Vagina (tissue), 2 donors: Measurements from ENCODE around the gene BEST4. TPM values are rescaled to one million over a fixed set of nuclear protein-coding genes. Genes with fewer than 3 reads are reported as not detected.

Experiments used
- DNase-seq, 2 donors: peaks; one replicate each; pipeline ENCODE4 v3.0.0-alpha.2; 2017; ENCODE audit errors: extremely low spot score in 2 of 2
- H3K27ac ChIP-seq: fragments of 200-600 bp; sonication (generic); one replicate; pipeline ENCODE4 v1.5.1; 2019
- H3K27me3 ChIP-seq: fragments of 200-600 bp; sonication (generic); one replicate; pipeline ENCODE4 v1.5.1; 2019
- H3K36me3 ChIP-seq, 2 donors: fragments of 200-600 bp; sonication (generic); one replicate each; pipeline ENCODE4 v1.5.1; 2017 to 2019
- H3K4me1 ChIP-seq: fragments of 200-600 bp; sonication (generic); one replicate; pipeline ENCODE4 v1.5.1; 2019
- H3K4me3 ChIP-seq, 2 donors: fragments of 200-600 bp; sonication (generic); 1 replicate in 1 of 2; 2 replicates in 1 of 2; pipeline ENCODE4 v1.5.1; 2016 to 2019
- H3K9me3 ChIP-seq: fragments of 200-600 bp; sonication (generic); one replicate; pipeline ENCODE4 v1.5.1; 2019
- CTCF ChIP-seq, 3 experiments: fragments of 450-650 bp in 2 of 3; fragments of 200-600 bp in 1 of 3; sonication (generic) in 1 of 3; IDR thresholded peaks; one replicate each; pipeline ENCODE4 v1.5.1; 2017 to 2019; ENCODE audit warnings: antibody characterized with exemption in 3 of 3, mild to moderate bottlenecking in 2 of 3, moderate library complexity in 2 of 3
- POLR2A ChIP-seq, 2 donors: fragments of 450-650 bp; IDR thresholded peaks; one replicate each; pipeline ENCODE4 v1.6.1; 2017; ENCODE audit warnings: antibody characterized with exemption in 2 of 2, mild to moderate bottlenecking in 2 of 2, moderate library complexity in 2 of 2
- POLR2AphosphoS5 ChIP-seq, 2 donors: sonication (generic); formaldehyde crosslinking; IDR thresholded peaks; one replicate each; pipeline ENCODE4 v1.9.0; 2017; ENCODE audit warnings: antibody characterized with exemption in 2 of 2, mild to moderate bottlenecking in 2 of 2, low read depth in 1 of 2; ENCODE audit not compliant: insufficient read depth in 1 of 2
- intact Hi-C: fragments of 100-400 bp; cut with DNase I; formaldehyde crosslinking; loops from one replicate; pipeline ENCODE4 v1.15.1; 2023
- total RNA-seq: library from RNA; depleted of rRNA; stranded (reverse); fragments of >200 nt; gene quantifications from one replicate; pipeline ENCODE4 v1.2.3, GENCODE V29; 2016

Gene BEST4
- total RNA-seq, 1 donor from 2014 or later, result not detected

GRCh38 chr1:44822131-44822701 lies 34.2 kb upstream of the BEST4 start:
- H3K27me3 ChIP-seq, result no peaks in the 10 kb centered on the region
- peak overlapping the region; percentile 9 for H3K27ac ChIP-seq
- H3K4me1 ChIP-seq, result peaks cover 37% of the 10 kb centered on the region
- DNase-seq, result no peak
- intact Hi-C loops, result loop anchor here (10.0 kb wide), 1 partner anchor 483 kb away; no protein-coding TSS in a partner anchor
- no peaks in the 10 kb centered on the region for H3K9me3 ChIP-seq
- no peaks in the 10 kb centered on the region for H3K36me3 ChIP-seq
- H3K4me3 ChIP-seq, result no peak overlapping the region
- no peak for TF ChIP-seq POLR2AphosphoS5 (IDR thresholded peaks at IDR 0.05; ENCODE audit: insufficient read depth in 1 of 2, low read depth in 1 of 2)
- no peak for TF ChIP-seq POLR2A (IDR thresholded peaks at IDR 0.05)
- no peak for TF ChIP-seq CTCF (IDR thresholded peaks at IDR 0.05)

DNA sequence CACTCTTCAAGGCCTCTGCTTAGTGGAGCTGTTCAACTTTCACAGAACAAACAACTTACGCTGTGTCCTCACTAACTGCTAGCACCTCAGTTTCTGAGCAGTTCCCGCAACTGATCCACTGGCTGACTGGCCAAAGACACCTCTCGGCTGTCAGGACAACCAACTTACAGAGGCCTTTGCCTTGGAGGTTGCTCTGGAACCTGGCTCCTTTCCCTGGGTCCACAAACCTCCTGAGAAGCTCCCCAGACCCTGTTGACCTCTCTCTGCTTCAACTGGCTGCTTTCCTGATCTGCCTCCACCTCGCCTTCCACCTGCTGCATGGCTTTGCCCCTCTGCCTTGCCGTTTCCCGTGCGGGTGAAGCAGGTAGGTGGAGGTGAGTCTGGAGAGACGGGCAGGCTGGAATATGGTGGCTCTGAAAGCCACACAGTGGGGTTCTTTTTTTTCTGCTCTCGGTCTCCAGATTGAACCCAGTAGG lies 33.3 kb upstream of the BEST4 start:
- H3K4me1 ChIP-seq, result peaks cover 28% of the 10 kb centered on the region
- H3K4me3 ChIP-seq, result no peak overlapping the region
- intact Hi-C loops, result loop anchor here (10.0 kb wide), 1 partner anchor 484 kb away; no protein-coding TSS in a partner anchor
- no peaks in the 10 kb centered on the region for H3K9me3 ChIP-seq
- no peaks in the 10 kb centered on the region for H3K27me3 ChIP-seq
- H3K36me3 ChIP-seq, result no peaks in the 10 kb centered on the region
- no peak for DNase-seq
- H3K27ac ChIP-seq, result no peak overlapping the region
- TF ChIP-seq POLR2AphosphoS5 (IDR thresholded peaks at IDR 0.05; ENCODE audit: insufficient read depth in 1 of 2, low read depth in 1 of 2) (no peak), CTCF (IDR thresholded peaks at IDR 0.05) (no peak), POLR2A (IDR thresholded peaks at IDR 0.05) (no peak)

- intact Hi-C loops, result loop anchor here (10.0 kb wide), 1 partner anchor 484 kb away; no protein-coding TSS in a partner anchor
- no peaks in the 10 kb centered on the region for H3K36me3 ChIP-seq
- H3K27me3 ChIP-seq, result no peaks in the 10 kb centered on the region
- H3K27ac ChIP-seq, result peak overlapping the region; percentile 94
- H3K4me1 ChIP-seq, result peaks cover 23% of the 10 kb centered on the region
- no peak for TF ChIP-seq POLR2A (IDR thresholded peaks at IDR 0.05)
- TF ChIP-seq POLR2AphosphoS5 (IDR thresholded peaks at IDR 0.05; ENCODE audit: insufficient read depth in 1 of 2, low read depth in 1 of 2), result peak in 1 of 2 donors; percentile 17
- TF ChIP-seq CTCF (IDR thresholded peaks at IDR 0.05), result no peak
- H3K9me3 ChIP-seq, result no peaks in the 10 kb centered on the region
- peak overlapping the region; percentile 54 to 57 for H3K4me3 ChIP-seq
- no peak for DNase-seq
Measured at GRCh38 chr1:44820328-44821239, 32.6 kb upstream of the BEST4 start.

DNA sequence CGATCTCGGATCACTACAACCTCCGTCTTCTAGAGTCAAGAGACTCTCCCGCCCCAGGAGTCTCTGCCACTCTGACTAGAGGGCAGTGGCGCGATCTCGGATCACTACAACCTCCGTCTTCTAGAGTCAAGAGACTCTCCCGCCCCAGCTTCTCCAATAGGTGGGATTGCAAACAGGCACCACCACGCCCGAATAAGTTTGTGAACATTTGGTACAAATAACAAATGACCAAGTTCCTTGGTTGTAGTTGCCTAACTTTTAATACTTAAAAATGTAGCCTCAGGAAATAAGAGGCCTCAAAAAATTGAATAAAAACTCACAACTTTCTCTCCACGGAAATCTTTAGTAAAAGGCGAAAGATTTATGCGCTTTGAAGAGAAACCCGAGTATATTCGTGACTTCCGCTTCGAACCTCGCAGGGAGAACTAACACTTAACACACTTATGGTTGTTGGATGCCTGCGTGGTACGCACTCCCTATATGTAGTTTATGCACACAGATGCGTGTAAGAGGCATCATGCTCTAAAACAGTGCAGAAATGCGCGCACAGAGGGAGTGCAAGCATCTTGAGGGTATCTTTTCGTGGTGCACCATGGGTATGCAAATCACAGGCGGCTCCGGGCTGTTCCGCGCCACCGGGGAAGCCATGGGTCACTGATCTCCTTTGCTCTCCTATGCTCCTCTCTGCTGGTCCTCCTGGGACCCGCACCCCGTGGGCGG lies 31.8 kb upstream of the BEST4 start:
- peak overlapping the region; percentile 94 for H3K27ac ChIP-seq
- peaks cover 23% of the 10 kb centered on the region for H3K4me1 ChIP-seq
- intact Hi-C loops, result loop anchor here (10.0 kb wide), 1 partner anchor 485 kb away; no protein-coding TSS in a partner anchor
- TF ChIP-seq POLR2AphosphoS5 (IDR thresholded peaks at IDR 0.05; ENCODE audit: insufficient read depth in 1 of 2, low read depth in 1 of 2) (peak; percentile 88 to 91), POLR2A (IDR thresholded peaks at IDR 0.05) (peak in 1 of 2 donors; percentile 64), CTCF (IDR thresholded peaks at IDR 0.05) (no peak)
- H3K27me3 ChIP-seq, result no peaks in the 10 kb centered on the region
- no peaks in the 10 kb centered on the region for H3K9me3 ChIP-seq
- peak overlapping the region; percentile 54 to 57 for H3K4me3 ChIP-seq
- no peaks in the 10 kb centered on the region for H3K36me3 ChIP-seq
- peak in 1 of 2 donors; percentile 95 for DNase-seq
